ENCODE data around the gene MTERF4. TPM values are rescaled to one million over a fixed set of nuclear protein-coding genes. Genes with fewer than 3 reads are reported as not detected.

MTERF4 gene
- total and polyA plus RNA-seq, 11 donors = 16.4 to 29.1 (median 23.0) TPM

DNA sequence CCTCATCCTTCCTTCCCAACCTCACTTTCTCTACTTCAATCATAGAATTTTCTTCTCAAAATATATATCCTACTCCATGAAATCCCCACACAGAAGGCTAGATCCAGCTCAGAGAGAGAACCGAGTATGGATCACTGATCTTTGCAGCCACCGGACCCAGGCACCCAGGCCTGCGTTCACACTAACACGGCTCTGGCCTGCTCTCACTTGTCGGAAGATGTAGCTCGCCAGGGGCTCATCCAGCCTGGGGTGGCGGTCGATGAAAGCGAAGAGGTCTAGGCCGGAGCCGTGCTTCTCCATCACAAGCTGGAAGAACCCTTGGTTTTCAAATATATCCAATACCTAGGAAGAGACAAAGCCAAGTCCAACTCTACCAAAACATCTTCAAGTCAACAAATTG is 12.7 kb upstream of the MTERF4 start:
- WGBS, 4 donors = 91 to 97% (median 93%) methylated on average over 11 of the region's 11 CpGs
- intact Hi-C loops (cut with DNase I) = no loop called here
- no peak for TF ChIP-seq POLR2A (IDR thresholded peaks at IDR 0.05)
- TF ChIP-seq, protein P1, sequence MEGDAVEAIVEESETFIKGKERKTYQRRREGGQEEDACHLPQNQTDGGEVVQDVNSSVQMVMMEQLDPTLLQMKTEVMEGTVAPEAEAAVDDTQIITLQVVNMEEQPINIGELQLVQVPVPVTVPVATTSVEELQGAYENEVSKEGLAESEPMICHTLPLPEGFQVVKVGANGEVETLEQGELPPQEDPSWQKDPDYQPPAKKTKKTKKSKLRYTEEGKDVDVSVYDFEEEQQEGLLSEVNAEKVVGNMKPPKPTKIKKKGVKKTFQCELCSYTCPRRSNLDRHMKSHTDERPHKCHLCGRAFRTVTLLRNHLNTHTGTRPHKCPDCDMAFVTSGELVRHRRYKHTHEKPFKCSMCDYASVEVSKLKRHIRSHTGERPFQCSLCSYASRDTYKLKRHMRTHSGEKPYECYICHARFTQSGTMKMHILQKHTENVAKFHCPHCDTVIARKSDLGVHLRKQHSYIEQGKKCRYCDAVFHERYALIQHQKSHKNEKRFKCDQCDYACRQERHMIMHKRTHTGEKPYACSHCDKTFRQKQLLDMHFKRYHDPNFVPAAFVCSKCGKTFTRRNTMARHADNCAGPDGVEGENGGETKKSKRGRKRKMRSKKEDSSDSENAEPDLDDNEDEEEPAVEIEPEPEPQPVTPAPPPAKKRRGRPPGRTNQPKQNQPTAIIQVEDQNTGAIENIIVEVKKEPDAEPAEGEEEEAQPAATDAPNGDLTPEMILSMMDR (IDR thresholded peaks at IDR 0.05) = no peak
- H3K9me3 ChIP-seq = no peaks in the 10 kb centered on the region
- H3K4me1 ChIP-seq = no peaks in the 10 kb centered on the region
- DNase-seq (no peak), ATAC-seq (no peak)
- peaks cover 0 to 6% (median 0%) of the 10 kb centered on the region in 9 donors for H3K36me3 ChIP-seq
- H3K27me3 ChIP-seq = no peaks in the 10 kb centered on the region
- H3K4me3 ChIP-seq = no peak overlapping the region
- H3K27ac ChIP-seq = no peak overlapping the region

DNA sequence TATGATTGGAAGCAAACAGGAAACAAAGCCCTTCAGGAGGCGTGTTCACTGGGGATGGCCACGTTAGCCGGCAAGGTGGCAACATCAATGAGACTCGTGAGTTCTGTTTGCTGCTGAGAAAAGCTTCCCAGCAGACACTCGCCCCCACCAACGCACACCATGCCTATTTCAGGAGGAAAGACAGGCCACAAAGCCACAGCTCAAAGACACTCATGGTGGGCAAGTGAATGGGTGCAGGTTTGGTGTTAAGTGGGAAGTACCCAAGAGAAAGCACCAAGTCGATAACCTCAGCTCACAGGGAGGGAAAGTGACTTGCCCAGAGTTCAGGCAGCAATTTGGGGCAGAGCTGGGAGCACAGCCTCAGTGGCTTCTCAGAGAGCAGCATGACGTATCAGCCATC is 10.5 kb upstream of the MTERF4 start:
- TF ChIP-seq POLR2A (IDR thresholded peaks at IDR 0.05) = no peak
- TF ChIP-seq, protein P1 (IDR thresholded peaks at IDR 0.05) = no peak
- Histone ChIP-seq H3K9me3 (no peaks in the 10 kb centered on the region), H3K4me3 (no peak overlapping the region), H3K27ac (no peak overlapping the region), H3K27me3 (no peaks in the 10 kb centered on the region), H3K4me1 (no peaks in the 10 kb centered on the region), H3K36me3 (peaks cover 0 to 6% (median 0%) of the 10 kb centered on the region in 9 donors)
- ATAC-seq (no peak), DNase-seq (no peak)
- WGBS, 4 donors = 79 to 84% (median 82%) methylated on average over 8 of the region's 8 CpGs
- intact Hi-C loops (cut with DNase I) = no loop called here

DNA sequence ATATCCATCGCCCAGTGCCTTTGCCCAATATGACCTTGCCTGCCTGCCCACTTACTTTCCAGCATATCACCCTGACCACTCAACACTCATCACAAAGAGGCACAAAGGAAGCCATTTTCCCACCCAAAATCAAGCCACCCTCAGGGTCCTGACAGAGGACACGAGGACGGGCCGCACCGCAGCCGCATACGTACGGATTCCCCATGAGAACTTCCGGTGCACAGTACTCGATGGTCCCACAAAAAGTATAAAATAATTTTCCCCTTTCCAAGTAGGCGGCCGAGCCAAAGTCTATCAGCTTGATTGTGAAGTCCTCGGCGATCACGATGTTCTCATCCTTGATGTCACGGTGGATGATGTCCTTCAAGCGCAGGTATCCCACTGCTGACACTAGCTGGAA is 10.0 kb upstream of the MTERF4 start:
- WGBS, 4 donors = 88 to 97% (median 93%) methylated on average over 17 of the region's 17 CpGs
- H3K36me3 ChIP-seq = peaks cover 0 to 6% (median 0%) of the 10 kb centered on the region in 9 donors

DNA sequence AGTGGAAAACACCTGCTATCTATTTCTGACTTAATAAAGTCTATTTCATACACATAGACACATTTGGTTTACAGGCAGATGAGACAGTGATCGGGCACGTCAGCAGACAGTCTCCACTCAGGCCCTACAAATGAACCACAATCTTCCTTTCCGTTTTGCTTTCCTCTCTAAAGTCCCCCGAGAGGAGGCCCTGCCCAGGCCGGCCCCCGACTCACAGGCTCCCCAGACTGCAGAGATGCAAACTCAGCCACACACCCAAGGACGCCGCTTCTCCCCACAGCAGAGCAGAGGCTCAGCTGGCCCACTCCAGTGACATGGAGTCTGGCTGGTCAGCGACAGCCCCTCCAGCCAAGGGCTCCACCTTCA is 9.3 kb upstream of the MTERF4 start:
- Histone ChIP-seq H3K9me3 (no peaks in the 10 kb centered on the region), H3K4me3 (no peak overlapping the region), H3K27ac (no peak overlapping the region), H3K4me1 (no peaks in the 10 kb centered on the region), H3K27me3 (no peaks in the 10 kb centered on the region), H3K36me3 (peaks cover 0 to 6% (median 0%) of the 10 kb centered on the region in 9 donors)
- 78 to 81% (median 80%) methylated on average over 9 of the region's 9 CpGs for WGBS, 4 donors
- no peak for ATAC-seq
- intact Hi-C loops (cut with DNase I) = no loop called here
- TF ChIP-seq, protein P1 (IDR thresholded peaks at IDR 0.05) = no peak
- no peak for TF ChIP-seq POLR2A (IDR thresholded peaks at IDR 0.05)
- DNase-seq = no peak

More for the DNA sequence above, 10.0 kb upstream of the MTERF4 start:
- H3K4me1 ChIP-seq = no peaks in the 10 kb centered on the region
- intact Hi-C loops (cut with DNase I) = no loop called here
- DNase-seq (no peak), ATAC-seq (no peak)
- H3K27me3 ChIP-seq = no peaks in the 10 kb centered on the region
- no peak overlapping the region for H3K27ac ChIP-seq
- H3K4me3 ChIP-seq = no peak overlapping the region
- TF ChIP-seq, protein P1 (IDR thresholded peaks at IDR 0.05) = no peak
- TF ChIP-seq POLR2A (IDR thresholded peaks at IDR 0.05) = no peak
- H3K9me3 ChIP-seq = no peaks in the 10 kb centered on the region
